Measurements from ENCODE around the gene GRB2. TPM values are rescaled to one million over a fixed set of nuclear protein-coding genes. Genes with fewer than 3 reads are reported as not detected.

GRB2 gene
- total and polyA plus RNA-seq, 8 donors, result 18.5 to 64.7 (median 30.8) TPM

DNA sequence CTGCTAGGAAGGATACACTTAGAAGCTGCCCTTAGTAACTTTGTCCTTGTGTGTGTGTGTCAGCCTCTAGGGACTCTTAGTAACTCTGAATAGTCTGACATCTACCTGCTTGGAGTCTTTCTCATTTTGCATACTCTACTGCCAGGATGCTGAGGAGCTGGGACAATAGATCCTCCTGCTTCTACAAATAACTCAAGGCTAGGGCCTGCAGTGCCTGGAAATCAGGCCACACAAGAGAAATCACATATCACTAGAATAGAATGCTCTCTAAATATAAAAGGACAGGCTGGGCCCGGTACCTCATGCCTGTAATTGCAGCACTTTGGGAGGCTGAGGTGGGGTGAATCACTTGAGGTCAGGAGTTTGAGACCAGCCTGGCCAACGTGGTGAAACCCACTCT lies 77.7 kb downstream of the GRB2 start:
- WGBS, 2 donors, result 78 to 84% methylated on average over 2 of the region's 2 CpGs
- no peak for FAIRE-seq
- no peak for ATAC-seq
- no peaks in the 10 kb centered on the region for H3K9me3 ChIP-seq
- no peak for DNase-seq
- no peaks in the 10 kb centered on the region for H3K4me1 ChIP-seq
- TF ChIP-seq, protein P1, sequence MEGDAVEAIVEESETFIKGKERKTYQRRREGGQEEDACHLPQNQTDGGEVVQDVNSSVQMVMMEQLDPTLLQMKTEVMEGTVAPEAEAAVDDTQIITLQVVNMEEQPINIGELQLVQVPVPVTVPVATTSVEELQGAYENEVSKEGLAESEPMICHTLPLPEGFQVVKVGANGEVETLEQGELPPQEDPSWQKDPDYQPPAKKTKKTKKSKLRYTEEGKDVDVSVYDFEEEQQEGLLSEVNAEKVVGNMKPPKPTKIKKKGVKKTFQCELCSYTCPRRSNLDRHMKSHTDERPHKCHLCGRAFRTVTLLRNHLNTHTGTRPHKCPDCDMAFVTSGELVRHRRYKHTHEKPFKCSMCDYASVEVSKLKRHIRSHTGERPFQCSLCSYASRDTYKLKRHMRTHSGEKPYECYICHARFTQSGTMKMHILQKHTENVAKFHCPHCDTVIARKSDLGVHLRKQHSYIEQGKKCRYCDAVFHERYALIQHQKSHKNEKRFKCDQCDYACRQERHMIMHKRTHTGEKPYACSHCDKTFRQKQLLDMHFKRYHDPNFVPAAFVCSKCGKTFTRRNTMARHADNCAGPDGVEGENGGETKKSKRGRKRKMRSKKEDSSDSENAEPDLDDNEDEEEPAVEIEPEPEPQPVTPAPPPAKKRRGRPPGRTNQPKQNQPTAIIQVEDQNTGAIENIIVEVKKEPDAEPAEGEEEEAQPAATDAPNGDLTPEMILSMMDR (IDR thresholded peaks at IDR 0.05), result no peak
- intact Hi-C loops (cut with DNase I), result no loop called here
- no peak overlapping the region for H3K4me3 ChIP-seq
- no peak overlapping the region for H3K27ac ChIP-seq
- H3K36me3 ChIP-seq, result no peaks in the 10 kb centered on the region
- H3K27me3 ChIP-seq, result no peaks in the 10 kb centered on the region

- WGBS, 2 donors, result 81 to 83% methylated on average over 5 of the region's 5 CpGs
- Histone ChIP-seq H3K4me1 (no peaks in the 10 kb centered on the region), H3K9me3 (no peaks in the 10 kb centered on the region), H3K27me3 (no peaks in the 10 kb centered on the region), H3K36me3 (peaks cover 0 to 5% (median 0%) of the 10 kb centered on the region in 3 donors), H3K27ac (peak overlapping the region in 1 of 4 donors; percentile 37), H3K4me3 (no peak overlapping the region)
- ATAC-seq (no peak), DNase-seq (no peak), FAIRE-seq (no peak)
- TF ChIP-seq, protein P1 (IDR thresholded peaks at IDR 0.05), result no peak
- intact Hi-C loops (cut with DNase I), result no loop called here
Measured at GRCh38 chr17:75326226-75326848, 79.1 kb downstream of the GRB2 start.

- no peak for DNase-seq
- TF ChIP-seq, protein P1 (IDR thresholded peaks at IDR 0.05), result no peak
- H3K36me3 ChIP-seq, result peaks cover 0 to 6% (median 0%) of the 10 kb centered on the region in 3 donors
- no peaks in the 10 kb centered on the region for H3K4me1 ChIP-seq
- H3K27ac ChIP-seq, result peak overlapping the region in 1 of 4 donors; percentile 37
- FAIRE-seq, result no peak
- peak in 2 of 4 donors; percentile 11 to 22 for ATAC-seq
- intact Hi-C loops (cut with DNase I), result no loop called here
- 74 to 82% methylated on average over 7 of the region's 7 CpGs for WGBS, 2 donors
- H3K27me3 ChIP-seq, result no peaks in the 10 kb centered on the region
- H3K4me3 ChIP-seq, result no peak overlapping the region
- H3K9me3 ChIP-seq, result no peaks in the 10 kb centered on the region
Measured at GRCh38 chr17:75325827-75326225, 79.7 kb downstream of the GRB2 start.

DNA sequence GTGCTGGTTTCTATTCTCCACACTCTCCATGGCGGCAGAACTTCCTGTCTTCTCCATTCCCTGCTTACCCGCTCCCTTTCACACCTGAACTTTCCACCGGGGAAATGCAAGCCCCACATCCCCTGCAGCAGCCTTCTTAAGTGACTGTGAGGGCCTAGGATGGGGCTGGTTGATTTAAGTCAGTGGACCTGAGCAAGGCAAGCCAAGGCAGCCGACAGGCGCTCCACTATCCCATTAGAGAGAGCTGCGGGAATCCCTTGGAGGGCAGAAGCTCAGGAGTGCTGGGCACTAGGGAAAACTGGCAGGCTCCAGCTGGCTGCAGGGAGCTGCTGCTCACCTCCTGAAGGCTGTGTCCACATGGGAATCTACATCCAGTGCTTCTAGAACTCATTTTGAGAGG lies 80.1 kb downstream of the GRB2 start:
- intact Hi-C loops (cut with DNase I), result no loop called here
- H3K36me3 ChIP-seq, result peaks cover 0 to 11% (median 0%) of the 10 kb centered on the region in 3 donors
- WGBS, 2 donors, result 84 to 90% methylated on average over 6 of the region's 6 CpGs
- ATAC-seq (no peak), FAIRE-seq (no peak), DNase-seq (no peak)
- no peaks in the 10 kb centered on the region for H3K4me1 ChIP-seq
- no peaks in the 10 kb centered on the region for H3K27me3 ChIP-seq
- no peaks in the 10 kb centered on the region for H3K9me3 ChIP-seq
- no peak overlapping the region for H3K4me3 ChIP-seq
- no peak overlapping the region for H3K27ac ChIP-seq
- TF ChIP-seq, protein P1 (IDR thresholded peaks at IDR 0.05), result no peak

GRCh38 chr17:75321506-75321905 lies 84.0 kb downstream of the GRB2 start:
- peaks cover 0 to 20% (median 0%) of the 10 kb centered on the region in 3 donors for H3K36me3 ChIP-seq
- FAIRE-seq (no peak), DNase-seq (no peak), ATAC-seq (no peak)
- no peak overlapping the region for H3K4me3 ChIP-seq
- 83 to 84% methylated on average over 10 of the region's 10 CpGs for WGBS, 2 donors
- no peak overlapping the region for H3K27ac ChIP-seq
- no peaks in the 10 kb centered on the region for H3K27me3 ChIP-seq
- no peaks in the 10 kb centered on the region for H3K4me1 ChIP-seq
- H3K9me3 ChIP-seq, result no peaks in the 10 kb centered on the region
- TF ChIP-seq, protein P1 (IDR thresholded peaks at IDR 0.05), result no peak
- intact Hi-C loops (cut with DNase I), result loop anchor here in 2 of 3 donors (5.0 kb wide), 2 partner anchors 86 to 91 kb away; partner anchors contain the start of gene GRB2 (in 1 of the 2)

Data from pancreas (tissue), 10 donors.